Cardiac muscle cell (in vitro differentiated cells and primary cell): ENCODE data around the gene RERG. TPM values are rescaled to one million over a fixed set of nuclear protein-coding genes. Genes with fewer than 3 reads are reported as not detected.

Experiments
- DNase-seq, 2 donors: peaks; one replicate each; pipeline versions ENCODE4 v3.0.0 to v3.0.0-alpha.2; 2010 to 2017; ENCODE audit warnings: low read depth in 1 of 2, low spot score in 1 of 2
- H3K27ac ChIP-seq: fragments of 200-600 bp; sonication (generic); 2 replicates; pipeline ENCODE4 v1.5.1; 2016
- H3K27me3 ChIP-seq: fragments of 200-600 bp; sonication (generic); 2 replicates; pipeline ENCODE4 v1.6.0; 2016; ENCODE audit warnings: control low read depth
- H3K36me3 ChIP-seq: fragments of 200-600 bp; sonication (generic); 2 replicates; pipeline ENCODE4 v1.5.1; 2016; ENCODE audit warnings: control low read depth
- H3K4me1 ChIP-seq: fragments of 200-600 bp; sonication (generic); 2 replicates; pipeline ENCODE4 v1.8.1; 2017; ENCODE audit warnings: low read depth, mild to moderate bottlenecking, mixed run types
- H3K4me3 ChIP-seq: fragments of 200-600 bp; sonication (generic); 2 replicates; pipeline ENCODE4 v1.5.1; 2016; ENCODE audit warnings: mild to moderate bottlenecking
- H3K9me3 ChIP-seq: fragments of 200-600 bp; sonication (generic); 2 replicates; pipeline ENCODE4 v1.5.1; 2017; ENCODE audit warnings: low read depth, mild to moderate bottlenecking, control low read depth
- CTCF ChIP-seq: IDR thresholded peaks from 2 replicates; pipeline ENCODE4 v1.5.1; 2012; ENCODE audit warnings: low read depth, mild to moderate bottlenecking, low read length
- polyA plus RNA-seq: library from polyadenylated mRNA; unstranded; fragments of >200 nt; fragmentation: Nextera tagmentation; extraction: Ambion mirVana; gene quantifications from 2 replicates; pipeline ENCODE4 v1.2.1, GENCODE V29; 2016
- total RNA-seq: library from RNA; depleted of rRNA; stranded (reverse); fragments of >200 nt; gene quantifications from 2 replicates; pipeline ENCODE4 v1.2.3, GENCODE V29; 2016

RERG gene
- total and polyA plus RNA-seq, 2 experiments from 2014 or later, result 6.5 to 14.8 TPM

GRCh38 chr12:15142711-15143110 lies 78.5 kb downstream of the RERG start:
- Histone ChIP-seq H3K4me3 (no peak overlapping the region), H3K4me1 (no peaks in the 10 kb centered on the region), H3K27ac (no peak overlapping the region), H3K27me3 (no peaks in the 10 kb centered on the region), H3K36me3 (no peaks in the 10 kb centered on the region), H3K9me3 (no peaks in the 10 kb centered on the region)
- no peak for DNase-seq
- no peak for TF ChIP-seq CTCF

GRCh38 chr12:15131431-15131830 lies 89.8 kb downstream of the RERG start:
- no peaks in the 10 kb centered on the region for H3K4me1 ChIP-seq
- DNase-seq, result no peak
- H3K27me3 ChIP-seq, result no peaks in the 10 kb centered on the region
- no peak overlapping the region for H3K4me3 ChIP-seq
- H3K9me3 ChIP-seq, result no peaks in the 10 kb centered on the region
- TF ChIP-seq CTCF, result no peak
- H3K27ac ChIP-seq, result no peak overlapping the region
- H3K36me3 ChIP-seq, result no peaks in the 10 kb centered on the region

- H3K27ac ChIP-seq, result no peak overlapping the region
- no peak for TF ChIP-seq CTCF
These were observed 90.7 kb downstream of the RERG start for GRCh38 chr12:15130541-15130940.

GRCh38 chr12:15123401-15123800 lies 97.8 kb downstream of the RERG start:
- Histone ChIP-seq H3K4me3 (no peak overlapping the region), H3K9me3 (no peaks in the 10 kb centered on the region), H3K36me3 (no peaks in the 10 kb centered on the region), H3K27me3 (no peaks in the 10 kb centered on the region), H3K27ac (no peak overlapping the region), H3K4me1 (no peaks in the 10 kb centered on the region)
- DNase-seq, result no peak
- no peak for TF ChIP-seq CTCF

More at GRCh38 chr12:15130541-15130940, 90.7 kb downstream of the RERG start:
- no peaks in the 10 kb centered on the region for H3K9me3 ChIP-seq
- H3K4me1 ChIP-seq, result no peaks in the 10 kb centered on the region
- no peaks in the 10 kb centered on the region for H3K36me3 ChIP-seq
- H3K4me3 ChIP-seq, result no peak overlapping the region
- DNase-seq, result no peak
- H3K27me3 ChIP-seq, result no peaks in the 10 kb centered on the region

- TF ChIP-seq CTCF, result no peak
- DNase-seq, result no peak
- no peaks in the 10 kb centered on the region for H3K27me3 ChIP-seq
These were observed 98.9 kb downstream of the RERG start for GRCh38 chr12:15122344-15122743.

GRCh38 chr12:15118955-15119354 lies 102.3 kb downstream of the RERG start:
- H3K27me3 ChIP-seq, result no peaks in the 10 kb centered on the region
- no peak for TF ChIP-seq CTCF
- no peaks in the 10 kb centered on the region for H3K36me3 ChIP-seq
- no peak for DNase-seq
- H3K4me3 ChIP-seq, result no peak overlapping the region
- H3K9me3 ChIP-seq, result no peaks in the 10 kb centered on the region
- no peak overlapping the region for H3K27ac ChIP-seq
- no peaks in the 10 kb centered on the region for H3K4me1 ChIP-seq

More at GRCh38 chr12:15122344-15122743, 98.9 kb downstream of the RERG start:
- Histone ChIP-seq H3K9me3 (no peaks in the 10 kb centered on the region), H3K36me3 (no peaks in the 10 kb centered on the region), H3K4me1 (no peaks in the 10 kb centered on the region), H3K27ac (no peak overlapping the region), H3K4me3 (no peak overlapping the region)
